GM19193 (cell line): Measurements from ENCODE around the gene NRM.

Experiments used
- POLR2A ChIP-seq: IDR thresholded peaks from 4 replicates; pipeline ENCODE4 v1.6.1; 2011; ENCODE audit not compliant: insufficient read depth, insufficient read length; ENCODE audit errors: extremely low read depth

The NRM gene, protein sequence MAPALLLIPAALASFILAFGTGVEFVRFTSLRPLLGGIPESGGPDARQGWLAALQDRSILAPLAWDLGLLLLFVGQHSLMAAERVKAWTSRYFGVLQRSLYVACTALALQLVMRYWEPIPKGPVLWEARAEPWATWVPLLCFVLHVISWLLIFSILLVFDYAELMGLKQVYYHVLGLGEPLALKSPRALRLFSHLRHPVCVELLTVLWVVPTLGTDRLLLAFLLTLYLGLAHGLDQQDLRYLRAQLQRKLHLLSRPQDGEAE

DNA sequence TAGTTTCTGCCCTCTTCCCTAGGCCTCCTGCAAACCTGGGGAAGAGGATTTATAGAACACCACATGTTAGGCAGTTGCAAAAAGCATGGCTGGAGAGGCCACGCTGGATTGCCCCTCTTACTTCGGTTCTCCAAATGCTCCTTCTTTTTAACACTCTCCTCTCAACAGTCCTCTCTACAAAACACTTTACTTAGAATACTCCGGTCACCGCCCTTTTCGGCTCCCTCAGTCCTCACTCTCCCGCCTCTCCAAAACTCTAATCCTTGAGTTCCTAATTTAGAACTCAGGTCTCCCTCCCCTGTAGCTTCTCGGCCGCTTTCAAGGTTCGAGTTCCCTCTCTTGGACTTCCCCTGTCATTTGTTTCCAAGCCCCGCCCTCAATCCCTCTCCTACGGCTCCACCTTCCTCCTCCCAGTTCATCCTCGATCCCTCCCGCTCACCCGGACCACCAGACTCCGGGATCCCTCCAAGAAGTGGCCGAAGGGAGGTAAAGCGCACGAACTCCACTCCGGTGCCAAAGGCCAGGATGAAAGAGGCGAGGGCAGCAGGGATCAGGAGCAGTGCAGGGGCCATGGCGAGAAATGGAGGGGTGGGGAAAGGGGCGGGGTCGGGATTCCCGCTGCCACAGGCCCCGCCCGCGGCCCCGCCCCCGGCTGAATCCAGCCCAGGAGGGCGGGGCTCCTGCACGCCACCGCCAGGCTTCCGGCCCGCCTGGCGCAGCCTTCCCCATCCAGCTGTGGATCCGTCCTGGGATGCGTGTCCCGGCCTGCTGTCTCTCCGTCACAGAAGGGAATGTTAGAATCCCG is at the start of gene NRM:
Gene NRM, minus strand, starts transcription at position 582 of the 805 bp plus-strand sequence. Its CDS starts 10 bp downstream, at position 572.
- TF ChIP-seq POLR2A: peak; percentile 64

DNA sequence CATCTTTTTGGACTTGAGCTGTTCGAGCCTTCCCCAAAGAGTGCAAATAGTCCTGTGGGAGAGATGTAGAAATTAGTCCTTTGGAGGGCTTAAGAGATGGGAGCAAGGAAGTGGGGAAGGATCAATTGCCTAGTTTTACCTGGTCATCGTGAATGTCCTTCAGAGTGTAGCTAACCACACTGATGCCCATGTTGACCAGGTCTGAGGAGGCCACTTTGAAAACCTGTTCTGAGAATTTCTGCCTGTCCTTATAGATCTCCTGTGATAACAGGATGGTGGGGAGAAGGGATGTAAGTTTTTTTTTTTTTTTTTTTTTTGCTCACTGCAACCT is 49.7 kb upstream of the NRM start:
- TF ChIP-seq POLR2A: no peak

DNA sequence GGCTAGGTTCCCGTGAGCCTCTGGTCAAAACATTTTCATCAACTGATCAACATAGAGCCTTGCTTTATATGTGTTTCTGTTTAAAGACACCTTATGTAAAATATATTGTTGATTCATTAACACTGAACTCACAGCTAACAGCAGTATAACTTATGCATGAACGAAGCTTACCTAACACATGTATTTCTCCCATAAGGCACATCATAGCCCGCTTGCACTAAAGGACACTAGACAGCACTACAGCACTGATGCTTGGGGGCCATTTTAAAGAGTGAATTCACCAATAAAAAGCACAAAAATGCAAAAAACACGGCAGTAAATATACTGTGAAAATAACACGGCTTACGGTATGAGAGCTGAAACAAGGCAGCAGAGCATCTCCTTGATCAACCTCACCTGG is 47.7 kb upstream of the NRM start:
- no peak for TF ChIP-seq POLR2A

DNA sequence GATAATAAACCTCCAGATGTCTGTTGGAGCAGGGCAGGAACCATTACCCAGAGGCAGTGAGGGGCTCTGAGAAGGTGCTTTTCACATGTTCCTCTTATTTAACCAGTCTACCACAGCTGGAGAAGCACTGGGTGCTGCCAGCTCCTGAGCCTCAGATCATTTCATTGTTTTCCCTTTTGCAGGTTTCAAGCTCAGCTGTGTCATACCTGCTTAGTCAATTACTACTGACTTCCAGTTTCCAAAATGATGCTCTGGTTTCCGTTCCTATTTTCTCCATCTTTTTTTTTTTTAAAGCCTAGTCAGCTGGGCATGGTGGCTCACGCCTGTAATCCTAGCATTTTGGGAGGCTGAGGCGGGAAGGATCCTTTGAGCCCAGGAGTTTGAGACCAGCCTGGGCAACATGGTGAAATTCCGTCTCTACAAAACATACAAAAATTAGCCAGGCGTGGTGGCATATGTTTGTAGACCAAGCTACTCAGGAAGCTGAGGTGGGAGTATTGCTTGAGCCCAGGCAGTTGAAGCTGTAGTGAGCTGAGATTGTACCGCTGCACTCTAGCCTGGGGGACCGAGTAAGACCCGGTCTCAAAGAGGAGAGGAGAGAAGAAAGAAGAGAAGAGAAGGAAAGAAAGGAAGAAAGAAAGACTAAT is 45.0 kb upstream of the NRM start:
- TF ChIP-seq POLR2A: no peak

DNA sequence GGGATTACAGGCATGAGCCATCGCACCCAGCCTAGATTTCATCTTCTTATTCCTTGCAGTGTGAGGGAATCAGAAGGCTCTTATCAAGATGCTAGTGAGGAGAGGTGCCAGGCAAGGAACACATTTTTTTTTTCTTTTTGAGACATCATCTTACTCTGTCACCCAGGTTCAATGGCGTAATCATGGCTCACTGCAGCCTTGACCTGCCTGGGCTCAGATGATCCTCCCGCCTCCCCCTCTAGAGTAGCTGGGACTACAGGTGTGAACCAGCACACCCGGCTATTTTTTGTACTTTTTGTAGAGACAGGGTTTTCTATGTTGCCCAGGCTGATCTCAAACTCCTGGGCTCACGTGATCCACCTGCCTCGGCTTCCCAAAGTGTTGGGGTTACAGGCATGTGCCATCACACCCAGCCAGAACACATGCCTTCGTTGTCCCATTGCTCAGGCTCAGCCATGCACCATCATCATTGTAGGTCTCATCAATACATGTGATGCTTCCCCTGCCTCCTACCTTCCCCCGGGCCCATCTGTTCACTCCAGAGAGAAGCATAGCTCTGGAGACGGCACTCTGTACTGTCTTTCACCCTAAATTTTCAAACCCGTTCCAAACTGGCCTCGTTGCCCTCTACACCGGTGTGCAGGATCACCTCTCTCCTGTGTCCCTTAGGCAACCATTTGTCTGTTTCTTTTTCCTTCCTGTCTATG is 41.6 kb upstream of the NRM start:
- no peak for TF ChIP-seq POLR2A

DNA sequence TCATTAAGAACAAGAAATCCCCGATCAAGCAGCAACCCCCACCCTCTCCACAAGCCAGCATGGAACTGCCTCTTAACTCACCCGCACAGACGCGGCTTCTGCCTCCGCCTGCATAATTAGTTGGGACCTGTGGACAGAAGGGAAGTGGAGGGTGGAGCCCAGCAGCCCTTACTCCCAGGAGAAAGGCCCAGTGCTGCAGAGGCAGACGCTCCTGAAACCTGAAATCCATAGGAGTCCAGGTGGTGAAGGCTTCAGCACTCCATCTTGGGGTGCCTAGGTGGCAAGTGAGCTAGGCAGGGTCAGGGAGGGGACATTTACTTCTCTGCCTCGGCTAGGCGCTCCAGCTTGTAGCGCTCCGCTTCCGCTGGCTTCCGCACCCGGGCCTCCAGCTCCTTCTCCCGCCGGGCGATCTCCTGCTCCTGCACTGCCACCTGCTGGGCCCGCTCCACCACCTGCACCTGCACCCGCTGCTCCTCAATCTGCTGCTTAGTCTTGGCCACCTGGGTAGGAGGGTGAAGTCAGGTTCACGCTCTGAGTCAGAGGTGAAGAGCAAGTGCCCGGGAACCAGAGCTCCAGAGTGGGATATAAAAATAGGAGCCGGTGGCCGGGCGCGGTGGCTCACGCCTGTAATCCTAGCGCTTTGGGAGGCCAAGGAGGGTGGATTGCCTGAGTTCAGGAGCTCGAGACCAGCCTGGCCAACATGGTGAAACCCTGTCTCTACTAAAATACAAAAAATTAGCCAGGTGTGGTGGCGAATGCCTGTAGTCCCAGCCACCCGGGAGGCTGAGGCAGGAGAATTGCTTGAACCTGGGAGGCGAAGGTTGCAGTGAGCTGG is 40.0 kb upstream of the NRM start:
- TF ChIP-seq POLR2A: no peak

DNA sequence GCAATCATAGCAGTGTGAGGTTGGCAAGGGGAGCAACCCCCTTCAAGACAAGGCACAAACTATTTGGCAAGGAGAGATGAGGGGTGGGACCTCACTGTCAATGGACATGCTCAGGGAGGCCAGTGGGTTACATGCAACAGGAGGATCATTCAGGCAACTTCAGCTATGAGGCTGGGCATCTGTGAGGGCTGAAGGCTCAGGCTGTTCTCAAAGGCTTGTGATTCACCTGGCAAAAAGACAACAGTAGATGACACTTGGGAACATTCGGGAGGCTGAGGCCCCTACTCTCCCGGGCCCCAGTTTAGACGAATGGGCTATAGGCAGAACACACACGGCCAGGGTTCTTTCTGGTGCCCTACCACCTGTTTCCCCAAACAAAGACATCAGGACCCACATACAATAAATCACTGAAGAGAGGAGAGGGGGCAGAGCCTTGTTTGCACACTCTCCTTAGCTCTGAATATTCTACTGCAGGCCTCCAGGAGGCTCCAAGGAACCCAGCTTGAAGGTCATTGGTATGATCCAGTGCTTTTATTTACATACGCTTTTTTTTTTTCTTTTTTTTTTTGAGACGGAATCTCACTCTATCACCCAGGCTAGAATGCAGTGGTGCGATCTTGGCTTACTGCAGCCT is 37.3 kb upstream of the NRM start:
- no peak for TF ChIP-seq POLR2A

DNA sequence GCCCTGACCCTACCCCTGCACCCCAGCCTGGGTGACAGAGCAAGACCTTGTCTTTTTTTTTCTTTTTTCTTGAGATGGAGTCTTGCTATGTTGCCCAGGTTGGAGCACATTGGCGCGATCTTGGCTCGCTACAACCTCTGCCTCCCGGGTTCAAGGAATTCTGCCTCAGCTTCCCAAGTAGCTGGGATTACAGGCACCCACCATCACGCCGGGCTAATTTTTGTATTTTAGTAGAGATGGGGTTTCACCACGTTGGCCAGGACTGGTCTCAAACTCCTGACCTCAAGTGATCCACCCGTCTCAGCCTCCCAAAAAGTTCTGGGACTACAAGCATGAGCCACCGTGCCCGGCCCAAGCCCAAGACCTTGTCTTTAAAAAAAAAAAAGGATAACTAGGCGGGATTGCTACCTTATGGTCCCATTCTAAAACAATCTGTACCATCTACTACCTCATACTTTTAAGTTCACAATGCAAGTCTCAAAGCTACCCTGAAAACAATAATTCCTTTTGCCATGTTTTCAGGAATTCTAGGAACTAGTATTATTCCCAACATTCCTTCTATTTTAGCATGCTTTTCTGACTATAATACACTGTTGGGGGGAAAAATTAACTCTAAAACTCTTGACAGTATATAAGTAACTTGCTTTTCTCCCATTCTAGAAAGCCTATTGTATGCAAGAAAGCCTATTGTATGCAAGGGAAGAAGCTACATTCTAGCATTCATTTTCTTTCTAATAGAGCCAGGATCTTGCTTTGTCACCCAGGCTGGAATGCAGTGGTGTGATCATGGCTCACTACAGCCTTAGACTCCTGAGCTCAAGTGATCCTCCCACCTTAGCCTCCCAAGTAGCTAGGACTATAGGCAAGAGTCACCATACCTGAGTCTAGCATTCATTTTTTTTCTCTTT is 36.0 kb upstream of the NRM start:
- no peak for TF ChIP-seq POLR2A

DNA sequence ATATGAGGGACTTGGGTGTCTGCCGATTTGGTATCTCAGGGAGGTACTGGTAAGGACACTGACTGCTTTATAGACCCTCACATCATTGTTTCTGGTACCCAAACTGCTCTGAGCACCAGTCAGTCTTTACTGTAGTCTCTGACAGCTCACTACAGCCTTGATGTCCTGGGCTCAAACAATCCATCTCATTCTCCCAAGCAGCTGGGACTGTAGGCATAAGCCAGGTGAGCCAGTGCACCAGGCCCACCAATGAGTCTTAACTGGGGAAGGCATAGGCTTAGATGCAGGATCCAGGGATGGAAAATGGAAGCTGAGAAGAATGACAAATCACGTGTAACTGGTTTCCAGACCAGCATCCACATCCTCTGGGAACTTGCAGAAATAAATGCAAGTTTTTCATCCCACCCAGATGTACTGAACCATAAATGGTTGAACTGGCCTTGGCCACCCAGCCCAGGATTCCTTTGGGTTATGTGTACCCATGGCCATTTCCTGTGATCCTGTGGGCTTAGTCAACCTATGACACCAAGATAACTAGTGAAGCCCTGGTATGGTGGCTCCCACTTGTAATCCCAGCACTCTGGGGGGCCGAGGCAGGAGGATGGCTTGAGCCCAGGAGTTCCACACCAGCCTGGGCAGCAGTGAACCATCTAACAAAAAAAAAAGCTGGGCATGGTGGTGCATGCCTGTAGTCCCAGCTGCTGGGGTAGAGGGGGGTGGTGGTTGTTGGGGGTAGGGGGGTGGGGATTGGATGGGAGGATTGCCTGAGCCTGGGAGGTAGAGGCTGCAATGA is 35.1 kb upstream of the NRM start:
- no peak for TF ChIP-seq POLR2A

DNA sequence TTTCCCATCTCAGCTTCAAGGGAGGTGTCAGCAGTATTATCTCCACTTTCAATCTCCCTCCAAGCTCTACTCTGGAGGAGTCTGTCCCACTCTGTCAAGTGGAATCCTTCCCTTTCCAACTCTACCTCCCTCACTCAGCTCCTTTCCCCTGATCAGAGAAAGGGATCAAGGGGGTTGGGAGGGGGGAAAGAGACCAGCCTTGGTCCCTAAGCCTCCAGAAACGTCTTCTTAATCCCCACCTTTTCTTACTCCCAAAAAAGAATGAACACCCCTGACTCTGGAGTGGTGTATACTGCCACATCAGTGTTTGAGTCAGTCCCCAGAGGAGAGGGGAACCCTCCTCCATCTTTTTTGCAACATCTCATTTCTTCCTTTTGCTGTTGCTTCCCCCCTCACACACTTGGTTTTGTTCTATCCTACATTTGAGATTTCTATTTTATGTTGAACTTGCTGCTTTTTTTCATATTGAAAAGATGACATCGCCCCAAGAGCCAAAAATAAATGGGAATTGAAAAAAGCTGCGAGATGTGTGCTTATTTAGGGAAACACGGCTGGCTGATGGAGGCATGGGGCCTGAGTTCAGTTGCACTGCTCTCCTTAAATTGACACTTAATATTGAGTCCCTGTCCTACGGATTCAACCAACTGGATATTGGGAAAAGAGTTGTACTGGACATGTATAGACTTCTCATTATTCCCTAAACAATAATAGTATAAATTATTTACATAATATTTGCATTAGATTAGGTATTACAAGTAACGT is 34.3 kb upstream of the NRM start:
- TF ChIP-seq POLR2A: no peak

DNA sequence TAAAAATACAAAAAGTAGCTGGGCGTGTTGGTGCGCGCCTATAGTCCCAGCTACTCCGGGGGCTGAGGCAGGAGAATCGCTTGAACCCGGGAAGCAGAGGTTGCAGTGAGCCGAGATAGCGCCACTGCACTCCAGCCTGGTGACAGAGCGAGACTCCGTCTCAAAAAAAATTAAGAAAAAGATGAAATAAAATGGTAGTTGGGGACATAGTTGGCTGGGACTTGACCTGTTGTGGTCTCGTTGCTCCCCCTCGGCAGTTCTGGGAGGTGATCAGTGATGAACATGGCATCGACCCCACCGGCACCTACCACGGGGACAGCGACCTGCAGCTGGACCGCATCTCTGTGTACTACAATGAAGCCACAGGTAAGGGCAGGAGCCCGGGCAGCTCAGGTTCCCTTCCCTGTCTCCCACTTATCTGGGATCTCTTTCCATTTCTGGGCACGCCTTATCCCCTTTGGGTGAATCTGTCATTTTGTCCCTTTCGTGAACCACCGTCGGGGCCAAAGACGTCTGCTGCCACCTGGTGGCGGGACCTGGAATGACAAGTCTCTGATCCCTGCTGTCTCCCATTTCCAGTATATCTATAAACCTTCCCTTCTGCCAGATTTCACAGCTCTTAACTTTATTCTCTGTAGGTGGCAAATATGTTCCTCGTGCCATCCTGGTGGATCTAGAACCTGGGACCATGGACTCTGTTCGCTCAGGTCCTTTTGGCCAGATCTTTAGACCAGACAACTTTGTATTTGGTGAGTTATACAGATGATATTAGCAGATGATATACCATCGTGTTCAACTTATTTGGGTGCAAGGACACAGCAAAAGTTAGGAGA is 31.7 kb upstream of the NRM start:
- TF ChIP-seq POLR2A: peak; percentile 45
